ENCODE results near the gene RUNDC3A.

The RUNDC3A gene

DNA sequence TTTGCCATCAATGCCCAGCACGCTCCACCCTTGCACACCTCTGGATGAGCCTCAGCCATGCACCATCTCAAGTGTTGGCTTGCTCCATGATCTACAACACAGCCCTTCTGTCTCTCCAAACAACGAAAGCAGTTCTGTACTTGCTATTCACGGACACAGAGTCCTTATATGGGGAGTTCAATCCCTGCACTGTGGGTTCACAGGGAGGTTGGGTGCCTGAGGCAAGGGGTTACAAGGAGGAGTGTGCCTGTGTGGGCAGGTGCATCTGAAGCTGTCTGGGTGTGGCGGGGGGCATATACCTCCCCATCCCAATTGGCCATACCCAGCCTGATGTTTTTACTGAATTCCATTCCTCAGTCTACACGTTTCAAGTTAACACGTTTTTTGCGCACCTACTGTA lies 5.6 kb downstream of the RUNDC3A start:
- Histone ChIP-seq H3K9me3 (ENCODE audit: insufficient read depth, low read depth, low read length) (no peaks in the 10 kb centered on the region), H3K4me3 (ENCODE audit: low read length) (no peak overlapping the region), H3K27me3 (ENCODE audit: insufficient read depth, low read length) (peaks cover 52% of the 10 kb centered on the region), H3K36me3 (ENCODE audit: insufficient read depth, low read depth, low read length) (no peaks in the 10 kb centered on the region), H3K4me1 (ENCODE audit: insufficient read depth, low read length) (peaks cover 22% of the 10 kb centered on the region; the same call in 1 of the 2 replicates), H3K27ac (ENCODE audit: low read length) (no peak overlapping the region), H3K9ac (ENCODE audit: low read depth, low read length) (no peak overlapping the region)

DNA sequence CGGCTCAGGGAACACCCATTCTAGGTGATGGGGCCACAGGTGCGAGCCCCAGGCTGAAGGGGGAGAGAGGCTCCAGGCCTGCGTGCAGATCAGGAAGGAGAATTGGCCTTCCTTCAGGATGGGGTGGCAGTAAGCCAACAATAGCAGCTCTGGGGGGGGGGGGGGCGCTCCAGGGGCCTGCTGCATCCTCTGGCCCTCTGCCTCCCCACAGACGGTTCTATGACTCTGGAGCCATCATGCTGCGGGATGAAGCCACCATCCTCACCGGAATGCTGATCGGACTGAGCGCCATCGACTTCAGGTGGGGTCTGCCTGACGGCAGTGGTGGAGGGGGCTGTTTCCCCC lies 6.1 kb downstream of the RUNDC3A start:
- H3K36me3 ChIP-seq (ENCODE audit: insufficient read depth, low read depth, low read length), result peaks cover 3% of the 10 kb centered on the region; the same call in 1 of the 2 replicates
- no peaks in the 10 kb centered on the region for H3K9me3 ChIP-seq (ENCODE audit: insufficient read depth, low read depth, low read length)
- peaks cover 52% of the 10 kb centered on the region for H3K27me3 ChIP-seq (ENCODE audit: insufficient read depth, low read length)
- H3K9ac ChIP-seq (ENCODE audit: low read depth, low read length), result no peak overlapping the region
- no peak overlapping the region for H3K27ac ChIP-seq (ENCODE audit: low read length)
- H3K4me3 ChIP-seq (ENCODE audit: low read length), result peak overlapping the region; percentile 62
- H3K4me1 ChIP-seq (ENCODE audit: insufficient read depth, low read length), result peaks cover 18% of the 10 kb centered on the region; the same call in 1 of the 2 replicates

DNA sequence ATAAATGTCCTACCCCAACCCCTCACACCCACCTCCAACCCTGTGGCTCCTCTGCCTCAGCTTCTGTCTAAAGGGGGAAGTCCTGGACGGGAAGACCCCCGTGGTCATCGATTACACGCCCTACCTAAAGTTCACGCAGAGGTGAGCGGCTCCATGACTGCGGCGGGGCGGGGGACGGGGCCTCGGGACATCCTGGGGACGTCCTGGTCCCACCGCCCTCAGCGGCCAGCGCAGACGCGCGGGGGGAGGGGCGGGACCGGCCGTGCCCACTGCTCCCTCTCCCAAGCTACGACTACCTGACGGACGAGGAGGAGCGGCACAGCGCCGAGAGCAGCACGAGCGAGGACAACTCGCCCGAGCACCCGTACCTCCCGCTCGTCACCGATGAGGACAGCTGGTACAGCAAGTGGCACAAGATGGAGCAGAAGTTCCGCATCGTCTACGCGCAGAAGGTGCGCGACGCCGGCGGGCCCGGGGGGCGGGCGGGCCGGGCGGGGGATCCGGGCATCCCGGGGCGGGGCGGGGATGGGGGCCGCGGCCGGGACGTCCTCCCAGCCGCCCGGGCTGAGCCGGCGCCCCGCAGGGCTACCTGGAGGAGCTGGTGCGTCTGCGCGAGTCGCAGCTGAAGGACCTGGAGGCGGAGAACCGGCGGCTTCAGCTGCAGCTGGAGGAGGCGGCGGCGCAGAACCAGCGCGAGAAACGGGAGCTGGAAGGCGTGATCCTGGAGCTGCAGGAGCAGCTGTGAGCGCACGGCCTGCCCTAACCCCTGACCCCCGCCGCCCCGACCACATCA lies 6.7 kb downstream of the RUNDC3A start:
- H3K9me3 ChIP-seq (ENCODE audit: insufficient read depth, low read depth, low read length), result no peaks in the 10 kb centered on the region
- no peak overlapping the region for H3K27ac ChIP-seq (ENCODE audit: low read length)
- peaks cover 8% of the 10 kb centered on the region; the same call in 1 of the 2 replicates for H3K36me3 ChIP-seq (ENCODE audit: insufficient read depth, low read depth, low read length)
- peak overlapping the region; percentile 68 for H3K4me3 ChIP-seq (ENCODE audit: low read length)
- peaks cover 18% of the 10 kb centered on the region; the same call in 1 of the 2 replicates for H3K4me1 ChIP-seq (ENCODE audit: insufficient read depth, low read length)
- peaks cover 52% of the 10 kb centered on the region for H3K27me3 ChIP-seq (ENCODE audit: insufficient read depth, low read length)
- H3K9ac ChIP-seq (ENCODE audit: low read depth, low read length), result no peak overlapping the region

DNA sequence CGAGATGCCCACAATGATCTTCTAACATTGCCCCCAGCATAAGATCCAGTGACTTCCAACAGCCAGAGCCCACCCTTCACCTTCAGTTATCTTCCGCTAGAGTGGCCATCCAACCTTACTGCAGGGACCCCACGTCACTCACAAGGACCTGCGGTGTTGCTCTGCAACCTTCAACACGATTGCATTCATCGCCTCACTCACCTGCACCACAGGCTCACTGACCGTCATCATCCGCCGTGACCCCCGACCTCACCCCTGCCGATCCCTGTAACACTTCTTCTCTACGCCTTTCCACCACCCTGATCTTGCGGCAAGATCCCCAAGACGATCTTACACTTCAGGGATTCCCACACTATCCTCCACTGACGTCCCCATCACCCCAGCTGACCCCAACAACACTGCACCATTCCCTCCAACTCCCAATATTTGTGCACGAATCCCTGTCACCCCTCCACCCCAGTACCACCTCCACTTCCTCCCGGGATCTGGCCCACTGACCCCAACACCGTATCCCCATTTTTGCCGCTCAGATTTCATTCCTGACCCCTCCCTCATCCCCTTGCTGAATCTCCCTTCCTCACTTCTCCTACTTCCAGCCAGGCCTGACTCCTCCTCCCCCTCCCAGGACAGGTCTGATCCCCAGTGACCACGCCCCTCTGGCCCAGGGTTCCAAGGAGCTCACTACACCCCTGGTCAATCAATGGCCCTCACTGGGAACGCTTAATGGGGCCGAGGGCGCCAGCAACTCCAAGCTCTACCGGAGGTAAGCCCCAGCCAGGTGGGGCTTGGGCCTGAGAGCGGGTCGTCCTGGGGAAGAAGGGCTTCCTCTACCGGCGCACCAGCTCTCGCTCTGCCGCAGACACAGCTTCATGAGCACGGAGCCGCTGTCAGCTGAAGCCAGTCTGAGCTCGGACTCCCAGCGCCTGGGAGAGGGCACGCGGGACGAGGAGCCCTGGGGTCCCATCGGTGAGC lies 7.6 kb downstream of the RUNDC3A start:
- H3K4me3 ChIP-seq (ENCODE audit: low read length), result peak overlapping the region; percentile 68
- peaks cover 52% of the 10 kb centered on the region for H3K27me3 ChIP-seq (ENCODE audit: insufficient read depth, low read length)
- peaks cover 11% of the 10 kb centered on the region; the same call in 1 of the 2 replicates for H3K4me1 ChIP-seq (ENCODE audit: insufficient read depth, low read length)
- H3K27ac ChIP-seq (ENCODE audit: low read length), result no peak overlapping the region
- H3K9ac ChIP-seq (ENCODE audit: low read depth, low read length), result peak overlapping the region; percentile 36; the same call in 1 of the 2 replicates
- H3K9me3 ChIP-seq (ENCODE audit: insufficient read depth, low read depth, low read length), result no peaks in the 10 kb centered on the region
- peaks cover 18% of the 10 kb centered on the region for H3K36me3 ChIP-seq (ENCODE audit: insufficient read depth, low read depth, low read length)

DNA sequence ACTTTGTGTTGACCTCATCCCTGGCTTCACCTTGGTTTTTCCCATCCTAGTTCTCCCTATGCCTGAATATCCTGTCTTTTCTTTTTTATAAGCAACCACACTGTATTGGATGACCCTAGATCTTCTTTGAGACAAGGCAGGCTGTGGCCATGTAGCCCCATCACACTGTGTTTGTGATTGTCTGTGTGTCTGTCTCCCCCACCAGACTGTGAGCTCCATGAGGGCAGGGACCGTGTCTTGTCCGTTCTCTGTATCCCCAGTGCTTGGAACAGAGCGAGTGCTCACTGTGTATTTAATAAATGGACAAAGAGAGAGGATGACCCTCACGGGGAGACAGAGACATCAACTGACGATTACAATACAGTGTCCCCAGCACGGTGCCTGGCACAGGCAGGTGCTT lies 9.1 kb downstream of the RUNDC3A start:
- Histone ChIP-seq H3K27ac (ENCODE audit: low read length) (no peak overlapping the region), H3K4me1 (ENCODE audit: insufficient read depth, low read length) (peaks cover 3% of the 10 kb centered on the region; the same call in 1 of the 2 replicates), H3K9ac (ENCODE audit: low read depth, low read length) (no peak overlapping the region), H3K27me3 (ENCODE audit: insufficient read depth, low read length) (peaks cover 52% of the 10 kb centered on the region), H3K9me3 (ENCODE audit: insufficient read depth, low read depth, low read length) (no peaks in the 10 kb centered on the region), H3K36me3 (ENCODE audit: insufficient read depth, low read depth, low read length) (peaks cover 33% of the 10 kb centered on the region), H3K4me3 (ENCODE audit: low read length) (no peak overlapping the region)

DNA sequence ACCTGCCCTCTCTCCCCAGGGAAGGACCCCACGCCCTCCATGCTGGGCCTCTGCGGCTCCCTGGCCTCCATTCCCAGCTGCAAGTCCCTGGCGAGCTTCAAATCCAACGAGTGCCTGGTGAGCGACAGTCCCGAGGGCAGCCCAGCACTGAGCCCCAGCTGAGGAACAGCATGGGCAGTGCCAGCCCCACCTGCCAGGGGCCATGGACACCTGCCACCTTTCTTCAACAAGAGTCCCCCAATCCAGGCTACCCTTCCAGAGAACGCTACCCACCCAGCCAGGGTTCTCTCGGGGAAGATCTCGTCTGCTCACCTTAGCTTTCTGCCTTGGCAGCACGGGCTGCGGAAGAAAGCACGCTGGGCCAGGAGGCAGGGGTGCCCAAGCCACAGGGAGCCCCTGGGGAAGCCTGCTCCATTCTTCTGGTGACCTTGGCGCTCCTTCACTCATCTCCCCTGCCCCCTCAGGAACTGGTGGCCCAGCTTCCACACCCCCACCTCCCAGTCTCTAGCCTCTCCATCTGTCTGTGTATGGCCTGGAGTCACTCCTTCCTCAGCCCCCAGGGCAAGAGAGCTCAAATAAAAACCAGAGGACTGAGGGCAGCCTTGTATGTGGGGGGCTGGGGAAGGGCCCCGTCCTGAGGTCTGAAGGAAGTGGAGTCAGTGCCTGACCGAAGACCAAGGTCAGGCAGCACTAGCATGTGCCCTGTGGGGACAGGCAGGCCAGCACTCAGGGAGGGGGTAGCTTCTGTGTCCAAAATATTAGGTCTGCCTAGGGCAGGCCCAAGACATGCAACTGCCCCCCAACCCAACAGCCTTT lies 9.9 kb downstream of the RUNDC3A start:
- Histone ChIP-seq H3K9ac (ENCODE audit: low read depth, low read length) (no peak overlapping the region), H3K36me3 (ENCODE audit: insufficient read depth, low read depth, low read length) (peaks cover 33% of the 10 kb centered on the region), H3K4me3 (ENCODE audit: low read length) (no peak overlapping the region), H3K9me3 (ENCODE audit: insufficient read depth, low read depth, low read length) (no peaks in the 10 kb centered on the region), H3K27ac (ENCODE audit: low read length) (no peak overlapping the region), H3K27me3 (ENCODE audit: insufficient read depth, low read length) (peaks cover 45% of the 10 kb centered on the region), H3K4me1 (ENCODE audit: insufficient read depth, low read length) (peaks cover 3% of the 10 kb centered on the region; the same call in 1 of the 2 replicates)

DNA sequence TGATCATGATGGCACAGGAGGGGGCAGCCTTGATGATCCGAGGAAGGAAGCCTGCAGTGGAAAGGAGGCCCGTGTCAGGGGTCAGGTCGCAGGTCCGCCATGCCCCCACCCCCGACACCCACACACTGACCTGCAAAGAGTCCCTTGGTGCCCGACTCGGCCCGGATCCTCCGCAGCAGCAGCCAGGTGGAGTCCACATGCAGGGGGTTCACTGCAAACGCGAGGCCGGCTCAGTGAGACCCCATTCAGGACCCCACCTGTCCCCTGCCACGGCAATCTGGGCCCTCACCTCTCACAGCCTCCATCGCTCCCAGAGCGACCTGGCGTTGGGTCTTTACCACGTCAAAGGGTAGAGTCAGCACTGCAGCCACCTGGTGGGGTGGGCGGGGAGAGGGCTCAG lies 11.7 kb downstream of the RUNDC3A start:
- Histone ChIP-seq H3K27me3 (ENCODE audit: insufficient read depth, low read length) (peaks cover 30% of the 10 kb centered on the region), H3K4me3 (ENCODE audit: low read length) (no peak overlapping the region), H3K9ac (ENCODE audit: low read depth, low read length) (no peak overlapping the region), H3K9me3 (ENCODE audit: insufficient read depth, low read depth, low read length) (no peaks in the 10 kb centered on the region), H3K27ac (ENCODE audit: low read length) (no peak overlapping the region), H3K4me1 (ENCODE audit: insufficient read depth, low read length) (peaks cover 3% of the 10 kb centered on the region; the same call in 1 of the 2 replicates), H3K36me3 (ENCODE audit: insufficient read depth, low read depth, low read length) (peaks cover 33% of the 10 kb centered on the region)

DNA sequence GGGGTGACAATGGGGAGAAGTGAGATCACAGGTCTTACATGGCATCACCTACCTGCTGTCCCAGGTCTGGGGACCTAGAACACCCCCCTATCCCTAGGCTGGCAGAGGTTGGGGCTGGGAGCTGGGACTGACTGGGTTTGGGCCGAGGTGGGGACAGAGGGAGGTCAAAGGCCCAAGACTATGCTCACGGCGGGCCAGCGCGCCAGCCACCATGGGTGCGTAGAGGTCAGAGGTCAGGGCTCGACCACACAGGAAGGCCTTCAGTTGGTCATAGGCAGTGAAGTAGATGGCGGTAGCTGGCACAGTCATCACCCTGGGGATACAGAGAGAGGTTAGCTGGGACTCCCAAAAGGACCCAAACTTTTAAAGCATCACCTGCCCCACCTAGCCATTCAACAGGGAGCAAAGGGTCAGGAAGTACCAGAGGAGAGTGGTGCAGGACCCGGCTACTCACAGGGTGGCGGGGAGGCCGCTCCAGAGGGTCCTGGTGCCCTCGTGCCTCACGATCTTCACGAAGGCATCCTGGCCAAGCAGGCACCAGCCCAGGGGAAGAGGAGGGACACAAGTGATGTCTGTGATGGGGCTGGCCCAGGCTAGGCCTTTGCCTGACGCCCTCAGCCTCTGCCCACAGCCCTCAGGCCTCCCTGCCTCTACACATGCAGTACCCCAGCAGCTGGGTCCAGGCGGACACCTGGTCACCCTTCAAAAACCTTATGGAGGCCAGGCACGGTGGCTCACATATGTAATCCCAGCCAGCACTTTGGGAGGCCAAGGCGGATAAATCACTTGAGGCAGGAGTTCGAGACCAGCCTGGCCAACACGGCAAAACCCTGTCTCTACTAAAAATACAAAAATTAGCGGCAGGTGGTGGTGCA lies 13.1 kb downstream of the RUNDC3A start:
- no peaks in the 10 kb centered on the region for H3K9me3 ChIP-seq (ENCODE audit: insufficient read depth, low read depth, low read length)
- H3K27ac ChIP-seq (ENCODE audit: low read length), result no peak overlapping the region
- no peak overlapping the region for H3K9ac ChIP-seq (ENCODE audit: low read depth, low read length)
- H3K27me3 ChIP-seq (ENCODE audit: insufficient read depth, low read length), result peaks cover 32% of the 10 kb centered on the region
- H3K4me3 ChIP-seq (ENCODE audit: low read length), result no peak overlapping the region
- H3K36me3 ChIP-seq (ENCODE audit: insufficient read depth, low read depth, low read length), result peaks cover 33% of the 10 kb centered on the region
- no peaks in the 10 kb centered on the region for H3K4me1 ChIP-seq (ENCODE audit: insufficient read depth, low read length)

DNA sequence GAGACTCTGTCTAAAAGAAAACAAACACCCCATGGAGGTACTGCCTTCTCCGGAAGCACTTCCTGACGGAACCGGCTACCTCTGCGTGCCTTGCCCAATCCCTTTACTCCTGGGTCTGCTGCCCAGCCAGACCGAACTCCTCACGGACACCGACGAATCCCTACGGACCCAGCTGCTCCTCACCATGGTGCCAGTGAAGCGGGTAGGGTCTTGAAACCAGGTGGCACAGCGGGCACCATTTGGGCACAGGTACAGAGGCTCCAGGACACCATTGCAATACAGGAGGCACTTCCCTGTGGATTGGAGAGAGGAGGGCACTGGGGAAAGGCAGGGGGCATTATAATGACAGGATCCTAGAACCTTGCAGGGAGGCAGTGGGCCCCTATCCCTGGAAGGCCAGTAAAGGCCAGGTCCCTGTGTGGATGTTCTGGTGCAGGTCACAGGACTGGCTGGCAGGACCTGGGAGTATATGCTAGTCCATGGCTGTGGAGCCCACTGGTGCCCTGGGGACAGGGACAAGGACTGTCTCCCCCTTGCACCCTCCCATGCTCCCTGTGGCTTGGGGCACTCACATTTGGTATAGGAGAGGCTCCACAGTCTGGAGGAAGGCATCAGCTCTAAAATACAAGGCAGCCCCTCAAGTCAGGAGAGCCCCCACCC lies 14.0 kb downstream of the RUNDC3A start:
- Histone ChIP-seq H3K4me1 (ENCODE audit: insufficient read depth, low read length) (no peaks in the 10 kb centered on the region), H3K4me3 (ENCODE audit: low read length) (no peak overlapping the region), H3K27me3 (ENCODE audit: insufficient read depth, low read length) (peaks cover 23% of the 10 kb centered on the region), H3K36me3 (ENCODE audit: insufficient read depth, low read depth, low read length) (peaks cover 33% of the 10 kb centered on the region), H3K27ac (ENCODE audit: low read length) (no peak overlapping the region), H3K9ac (ENCODE audit: low read depth, low read length) (no peak overlapping the region), H3K9me3 (ENCODE audit: insufficient read depth, low read depth, low read length) (no peaks in the 10 kb centered on the region)

DNA sequence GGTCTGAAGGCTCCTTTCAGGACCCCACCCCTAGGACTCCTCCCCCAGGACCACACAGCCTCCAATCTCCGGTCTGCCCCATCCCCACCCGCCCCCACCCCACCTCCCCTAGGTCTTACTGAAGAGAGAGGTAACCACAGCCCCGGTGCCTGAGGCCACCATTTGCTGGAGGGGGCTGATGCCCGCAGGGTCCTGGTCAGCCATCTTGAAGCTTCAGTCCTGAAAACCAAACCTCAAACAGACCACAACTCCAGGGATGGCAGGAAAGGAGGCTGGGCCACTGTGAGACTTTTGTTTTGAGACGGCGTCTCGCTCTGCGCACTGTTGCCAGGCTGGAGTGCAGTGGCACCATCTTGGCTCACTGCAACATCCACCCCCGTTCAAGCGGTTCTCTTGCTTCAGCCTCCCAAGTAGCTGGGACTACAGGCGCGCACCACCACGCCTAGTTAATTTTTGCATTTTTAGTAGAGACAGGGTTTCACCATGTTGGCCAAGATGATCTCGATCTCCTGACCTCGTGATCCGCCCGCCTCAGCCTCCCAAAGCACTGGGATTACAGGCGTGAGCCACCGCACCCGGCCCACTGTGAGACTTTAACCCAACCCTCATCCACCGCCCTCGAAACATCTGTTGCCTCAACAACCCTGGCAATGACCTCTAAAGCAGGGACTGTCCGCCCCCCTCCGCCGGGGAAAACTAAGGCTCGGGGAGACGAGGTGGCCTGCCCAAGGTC lies 15.1 kb downstream of the RUNDC3A start:
- Histone ChIP-seq H3K4me3 (ENCODE audit: low read length) (peak overlapping the region; percentile 89), H3K27ac (ENCODE audit: low read length) (no peak overlapping the region), H3K9me3 (ENCODE audit: insufficient read depth, low read depth, low read length) (no peaks in the 10 kb centered on the region), H3K4me1 (ENCODE audit: insufficient read depth, low read length) (no peaks in the 10 kb centered on the region), H3K36me3 (ENCODE audit: insufficient read depth, low read depth, low read length) (peaks cover 33% of the 10 kb centered on the region), H3K9ac (ENCODE audit: low read depth, low read length) (peak overlapping the region; percentile 85), H3K27me3 (ENCODE audit: insufficient read depth, low read length) (peaks cover 17% of the 10 kb centered on the region)
